Superior temporal gyrus (tissue), 1 donor: ENCODE measurements around the gene SPOCK1.

Experiments
- DNase-seq: peaks from one replicate; pipeline ENCODE4 v3.0.0-alpha.2; 2016; ENCODE audit errors: extremely low spot score

SPOCK1 gene

GRCh38 chr5:136927571-136927970 lies 571.6 kb downstream of the SPOCK1 start:
- no peak for DNase-seq

GRCh38 chr5:136926073-136926472 lies 573.1 kb downstream of the SPOCK1 start:
- DNase-seq: no peak
